ENCODE measurements around the gene PRDM2.
A peak's percentile ranks its signal among the peaks of the same experiment; 100 is the strongest.
"Not testable (repeated sequence)": the region's sequence is repeated elsewhere in the genome, so short reads cannot be mapped to it uniquely, and the experiment has no call there.

PRDM2 gene
- total RNA-seq = 195 reads per million, percentile 92 among the genes with 10 or more reads in this experiment

- DNase-seq = peak; percentile 47
Measured at GRCh38 chr1:13699936-13700520, at the start of gene PRDM2. Gene PRDM2 (plus strand): TSS chr1:13700188. CDS start chr1:13715606, 15,418 bp downstream.

GRCh38 chr1:13651279-13651678 lies 48.7 kb upstream of the PRDM2 start:
- DNase-seq = no peak

- no peak for DNase-seq
Measured at GRCh38 chr1:13652238-13652637, 47.8 kb upstream of the PRDM2 start.

- no peak for DNase-seq
Measured at GRCh38 chr1:13661539-13661938, 38.4 kb upstream of the PRDM2 start.

GRCh38 chr1:13662493-13662892 lies 37.5 kb upstream of the PRDM2 start:
- DNase-seq = no peak

GRCh38 chr1:13663969-13664368 lies 36.0 kb upstream of the PRDM2 start:
- DNase-seq = no peak

- DNase-seq = no peak
Measured at GRCh38 chr1:13664451-13664850, 35.5 kb upstream of the PRDM2 start.

GRCh38 chr1:13666317-13666716 lies 33.7 kb upstream of the PRDM2 start:
- DNase-seq = no peak

GRCh38 chr1:13667691-13668090 lies 32.3 kb upstream of the PRDM2 start:
- DNase-seq = no peak

GRCh38 chr1:13674377-13674776 lies 25.6 kb upstream of the PRDM2 start:
- DNase-seq = no peak

- no peak for DNase-seq
Measured at GRCh38 chr1:13675151-13675651, 24.8 kb upstream of the PRDM2 start.

GRCh38 chr1:13677896-13678295 lies 22.1 kb upstream of the PRDM2 start:
- no peak for DNase-seq

- DNase-seq = no peak
Measured at GRCh38 chr1:13679651-13680050, 20.3 kb upstream of the PRDM2 start.

- not testable (repeated sequence) for DNase-seq
Measured at GRCh38 chr1:13680609-13681008, 19.4 kb upstream of the PRDM2 start.

- no peak for DNase-seq
Measured at GRCh38 chr1:13681921-13682320, 18.1 kb upstream of the PRDM2 start.

- no peak for DNase-seq
Measured at GRCh38 chr1:13682444-13682843, 17.5 kb upstream of the PRDM2 start.

GRCh38 chr1:13683206-13683605 lies 16.8 kb upstream of the PRDM2 start:
- no peak for DNase-seq

GRCh38 chr1:13687151-13687715 lies 12.8 kb upstream of the PRDM2 start:
- no peak for DNase-seq

GRCh38 chr1:13693094-13693493 lies 6.9 kb upstream of the PRDM2 start:
- not testable (repeated sequence) for DNase-seq

- no peak for DNase-seq
Measured at GRCh38 chr1:13694886-13695684, 4.9 kb upstream of the PRDM2 start.

GRCh38 chr1:13697738-13698137 lies 2.2 kb upstream of the PRDM2 start:
- DNase-seq = no peak

- DNase-seq = no peak
Measured at GRCh38 chr1:13699510-13699909, 478 bp upstream of the PRDM2 start.

- DNase-seq = peak; percentile 25
Measured at GRCh38 chr1:13700521-13701270, 708 bp downstream of the PRDM2 start.
